HG02610 (cell line): ENCODE measurements around the gene FBRSL1.
"Not testable (repeated sequence)": the region's sequence is repeated elsewhere in the genome, so short reads cannot be mapped to it uniquely, and the experiment has no call there.

Experiments used
- ATAC-seq: cut with Tn5 transposase; IDR thresholded peaks from one replicate; pipeline ENCODE4 v1.9.1; 2021; ENCODE audit warnings: mild to moderate bottlenecking, moderate library complexity; ENCODE audit not compliant: unreplicated experiment

FBRSL1 gene

GRCh38 chr12:132453361-132454192 lies 36.4 kb upstream of the FBRSL1 start:
- no peak for ATAC-seq

GRCh38 chr12:132454193-132454932 lies 35.6 kb upstream of the FBRSL1 start:
- ATAC-seq = no peak

- no peak for ATAC-seq
Measured at GRCh38 chr12:132454933-132455418, 35.0 kb upstream of the FBRSL1 start.

- ATAC-seq = no peak
Measured at GRCh38 chr12:132455565-132455964, 34.4 kb upstream of the FBRSL1 start.

GRCh38 chr12:132456186-132456943 lies 33.6 kb upstream of the FBRSL1 start:
- no peak for ATAC-seq

- ATAC-seq = no peak
Measured at GRCh38 chr12:132456944-132457495, 32.9 kb upstream of the FBRSL1 start.

GRCh38 chr12:132458441-132458840 lies 31.5 kb upstream of the FBRSL1 start:
- no peak for ATAC-seq

- no peak for ATAC-seq
Measured at GRCh38 chr12:132458846-132459641, 30.9 kb upstream of the FBRSL1 start.

GRCh38 chr12:132460571-132460970 lies 29.4 kb upstream of the FBRSL1 start:
- no peak for ATAC-seq

GRCh38 chr12:132461526-132461925 lies 28.4 kb upstream of the FBRSL1 start:
- ATAC-seq = no peak

- no peak for ATAC-seq
Measured at GRCh38 chr12:132462788-132463187, 27.2 kb upstream of the FBRSL1 start.

GRCh38 chr12:132463284-132463924 lies 26.5 kb upstream of the FBRSL1 start:
- not testable (repeated sequence) for ATAC-seq

GRCh38 chr12:132464304-132464703 lies 25.6 kb upstream of the FBRSL1 start:
- not testable (repeated sequence) for ATAC-seq

GRCh38 chr12:132464820-132465219 lies 25.1 kb upstream of the FBRSL1 start:
- ATAC-seq = no peak

GRCh38 chr12:132465269-132466190 lies 24.4 kb upstream of the FBRSL1 start:
- no peak for ATAC-seq

GRCh38 chr12:132466241-132467201 lies 23.4 kb upstream of the FBRSL1 start:
- no peak for ATAC-seq

- ATAC-seq = no peak
Measured at GRCh38 chr12:132467511-132467910, 22.4 kb upstream of the FBRSL1 start.
